Stomach smooth muscle (tissue), 2 donors: Measurements from ENCODE around the gene INTS2.
"Not testable (repeated sequence)": the region's sequence is repeated elsewhere in the genome, so short reads cannot be mapped to it uniquely, and the experiment has no call there.

ENCODE experiments used
- H3K27ac ChIP-seq: one replicate; pipeline ENCODE4 v1.7.0; 2013; ENCODE audit warnings: mild to moderate bottlenecking, low read length, inconsistent platforms
- H3K27me3 ChIP-seq, 2 donors: one replicate each; pipeline ENCODE4 v1.7.0; 2013; ENCODE audit warnings: low read length in 2 of 2; ENCODE audit not compliant: insufficient read depth in 2 of 2, control insufficient read depth in 1 of 2
- H3K36me3 ChIP-seq, 2 donors: one replicate each; pipeline ENCODE4 v1.7.0; 2013; ENCODE audit warnings: low read length in 2 of 2; ENCODE audit not compliant: control insufficient read depth in 2 of 2, insufficient read depth in 2 of 2
- H3K4me1 ChIP-seq: one replicate; pipeline ENCODE4 v1.7.0; 2013; ENCODE audit warnings: low read length; ENCODE audit not compliant: control insufficient read depth, insufficient read depth
- H3K4me3 ChIP-seq, 2 donors: one replicate each; pipeline ENCODE4 v1.7.0; 2013; ENCODE audit warnings: low read length in 2 of 2
- H3K9ac ChIP-seq, 2 donors: one replicate each; pipeline ENCODE4 v1.7.0; 2013; ENCODE audit warnings: low read length in 2 of 2, mild to moderate bottlenecking in 1 of 2
- H3K9me3 ChIP-seq, 2 donors: one replicate each; pipeline ENCODE4 v1.7.0; 2013; ENCODE audit warnings: low read length in 2 of 2; ENCODE audit not compliant: control insufficient read depth in 2 of 2
- donor health status: healthy.
- donor health status: Pancreatic carcinoma.

INTS2 gene

GRCh38 chr17:61943117-61943516 lies 15.3 kb upstream of the INTS2 start:
- Histone ChIP-seq H3K27ac (no peak overlapping the region), H3K9ac (no peak overlapping the region), H3K4me3 (no peak overlapping the region), H3K4me1 (no peaks in the 10 kb centered on the region), H3K27me3 (no peaks in the 10 kb centered on the region), H3K36me3 (peaks cover 4 to 28% of the 10 kb centered on the region in 2 donors), H3K9me3 (no peaks in the 10 kb centered on the region)

GRCh38 chr17:61942085-61942484 lies 14.3 kb upstream of the INTS2 start:
- H3K4me3 ChIP-seq = no peak overlapping the region
- no peaks in the 10 kb centered on the region for H3K27me3 ChIP-seq
- no peak overlapping the region for H3K27ac ChIP-seq
- no peaks in the 10 kb centered on the region for H3K4me1 ChIP-seq
- no peak overlapping the region for H3K9ac ChIP-seq
- H3K36me3 ChIP-seq = peaks cover 4 to 19% of the 10 kb centered on the region in 2 donors
- H3K9me3 ChIP-seq = no peaks in the 10 kb centered on the region

GRCh38 chr17:61928101-61928436 lies 287 bp upstream of the INTS2 start:
- Histone ChIP-seq H3K4me3 (peak overlapping the region; percentile 96 to 98), H3K9ac (peak overlapping the region; percentile 76 to 96)

DNA sequence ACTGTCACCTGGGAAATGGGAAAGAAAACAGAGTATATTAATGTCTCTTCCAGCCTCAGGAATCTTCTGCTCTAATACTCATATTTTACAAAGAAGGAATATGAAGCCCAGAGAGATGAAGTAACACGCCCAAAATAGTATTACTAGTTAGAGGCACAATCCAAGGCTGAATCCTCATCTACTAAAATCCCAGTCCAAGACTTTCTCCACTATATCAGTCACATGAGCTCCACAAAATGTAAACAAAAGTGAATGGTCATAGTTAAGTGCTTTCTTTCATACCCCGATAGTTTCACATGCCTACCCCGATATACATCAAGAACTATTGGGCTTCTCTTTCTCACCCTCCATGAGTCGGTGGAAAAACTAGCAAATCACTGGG lies 965 bp downstream of the INTS2 start:
- Histone ChIP-seq H3K9me3 (no peaks in the 10 kb centered on the region), H3K27ac (peak overlapping the region; percentile 90), H3K9ac (peak overlapping the region; percentile 95 to 96), H3K4me3 (peak overlapping the region; percentile 96 to 98), H3K4me1 (peaks cover 18% of the 10 kb centered on the region), H3K36me3 (peaks cover 2 to 5% of the 10 kb centered on the region in 2 donors), H3K27me3 (no peaks in the 10 kb centered on the region)

More at GRCh38 chr17:61928101-61928436, 287 bp upstream of the INTS2 start:
- Histone ChIP-seq H3K4me1 (peaks cover 18% of the 10 kb centered on the region), H3K9me3 (no peaks in the 10 kb centered on the region), H3K27ac (peak overlapping the region; percentile 90), H3K27me3 (no peaks in the 10 kb centered on the region), H3K36me3 (peaks cover 0 to 5% of the 10 kb centered on the region in 2 donors)

DNA sequence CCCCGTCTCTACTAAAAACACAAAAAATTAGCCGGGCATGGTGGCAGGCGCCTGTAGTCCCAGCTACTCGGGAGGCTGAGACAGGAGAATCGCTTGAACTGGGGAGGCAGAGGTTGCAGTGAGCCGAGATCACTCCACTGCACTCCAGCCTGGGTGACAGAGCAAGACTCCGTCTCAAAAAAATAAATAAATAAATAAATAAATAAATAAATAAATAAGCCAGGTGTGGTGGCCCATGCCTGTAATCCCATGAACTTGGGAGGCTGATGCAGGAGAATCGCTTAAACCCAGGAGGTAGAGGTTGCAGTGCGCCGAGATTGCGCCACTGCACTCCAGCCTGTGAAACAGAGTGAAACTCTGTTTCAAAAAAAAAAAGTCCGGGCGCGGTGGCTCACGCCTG lies 12.6 kb downstream of the INTS2 start:
- not testable (repeated sequence) for H3K4me1 ChIP-seq, H3K27ac ChIP-seq, H3K4me3 ChIP-seq, H3K27me3 ChIP-seq, H3K9ac ChIP-seq, H3K9me3 ChIP-seq, H3K36me3 ChIP-seq

- Histone ChIP-seq H3K27ac (no peak overlapping the region), H3K27me3 (no peaks in the 10 kb centered on the region), H3K9ac (no peak overlapping the region), H3K9me3 (no peaks in the 10 kb centered on the region), H3K36me3 (peaks cover 19 to 36% of the 10 kb centered on the region in 2 donors), H3K4me1 (no peaks in the 10 kb centered on the region), H3K4me3 (no peak overlapping the region)
These were observed 19.3 kb downstream of the INTS2 start for GRCh38 chr17:61908292-61909037.

GRCh38 chr17:61907361-61907760 lies 20.4 kb downstream of the INTS2 start:
- no peak overlapping the region for H3K4me3 ChIP-seq
- H3K36me3 ChIP-seq = peaks cover 22 to 36% of the 10 kb centered on the region in 2 donors
- no peaks in the 10 kb centered on the region for H3K9me3 ChIP-seq
- no peak overlapping the region for H3K9ac ChIP-seq
- H3K4me1 ChIP-seq = no peaks in the 10 kb centered on the region
- no peak overlapping the region for H3K27ac ChIP-seq
- no peaks in the 10 kb centered on the region for H3K27me3 ChIP-seq

DNA sequence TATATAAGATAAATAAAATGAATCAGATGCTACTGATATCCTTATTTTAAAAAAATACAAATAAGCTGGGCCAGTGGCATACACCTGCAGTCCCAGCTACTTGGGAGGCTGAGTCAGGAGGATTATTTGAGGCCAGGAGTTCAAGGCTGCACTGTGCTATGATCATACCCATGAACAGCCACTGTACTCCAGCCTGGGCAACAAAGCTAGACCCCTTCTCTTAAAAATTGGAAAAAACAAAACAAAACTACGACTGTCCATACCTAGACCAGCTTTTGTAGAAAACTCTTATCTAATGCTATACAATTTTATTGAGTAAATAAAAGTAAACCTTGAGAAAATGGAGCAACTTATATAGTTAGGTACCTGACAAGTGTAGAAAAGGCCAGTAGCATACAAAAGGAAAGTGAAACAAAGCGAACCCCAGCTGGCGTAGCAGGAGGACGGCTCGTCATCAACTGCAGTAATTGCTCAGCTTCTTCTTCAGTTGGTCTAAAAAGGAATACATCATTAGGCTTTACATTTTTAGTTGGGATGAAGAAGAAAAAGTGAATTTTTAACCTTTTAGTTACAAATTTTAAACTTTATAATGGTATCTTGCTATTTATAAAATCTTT lies 23.6 kb downstream of the INTS2 start:
- Histone ChIP-seq H3K36me3 (peaks cover 15 to 24% of the 10 kb centered on the region in 2 donors), H3K9ac (no peak overlapping the region), H3K9me3 (no peaks in the 10 kb centered on the region), H3K4me3 (no peak overlapping the region), H3K4me1 (no peaks in the 10 kb centered on the region), H3K27ac (no peak overlapping the region), H3K27me3 (no peaks in the 10 kb centered on the region)

GRCh38 chr17:61903251-61903650 lies 24.5 kb downstream of the INTS2 start:
- H3K36me3 ChIP-seq = peaks cover 16 to 19% of the 10 kb centered on the region in 2 donors

DNA sequence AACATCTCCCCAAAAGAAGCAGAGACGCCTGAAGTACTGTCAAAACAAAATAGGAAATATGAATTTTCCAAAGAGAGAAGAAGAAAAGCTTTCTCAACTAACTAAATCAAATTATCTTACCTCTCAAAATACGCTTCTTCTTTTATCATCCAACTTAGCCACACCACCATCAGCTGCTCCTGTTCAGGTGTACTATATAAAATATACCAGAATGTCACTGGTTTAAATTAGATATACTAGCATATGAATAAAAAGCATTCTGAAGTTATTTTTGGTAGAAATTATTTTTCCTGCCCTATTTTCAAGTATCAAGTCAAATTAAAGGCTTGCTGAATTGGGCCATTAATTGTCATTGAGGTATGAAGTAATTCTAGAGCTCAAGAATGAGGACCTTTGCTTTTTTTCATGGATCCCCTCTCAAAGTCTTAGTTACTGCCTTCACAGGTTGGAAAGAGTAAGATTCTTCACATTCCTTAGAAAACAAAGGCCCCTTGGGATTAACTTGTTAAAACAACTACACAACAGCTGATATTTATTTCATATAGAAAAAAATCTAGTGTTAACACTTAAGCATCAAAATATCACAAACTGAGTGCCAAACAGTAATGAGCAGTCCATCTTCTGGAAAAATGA lies 30.1 kb downstream of the INTS2 start:
- Histone ChIP-seq H3K9ac (no peak overlapping the region), H3K4me1 (no peaks in the 10 kb centered on the region), H3K9me3 (no peaks in the 10 kb centered on the region), H3K4me3 (no peak overlapping the region), H3K27me3 (no peaks in the 10 kb centered on the region), H3K36me3 (peaks cover 5 to 16% of the 10 kb centered on the region in 2 donors), H3K27ac (no peak overlapping the region)

More at GRCh38 chr17:61903251-61903650, 24.5 kb downstream of the INTS2 start:
- Histone ChIP-seq H3K27me3 (no peaks in the 10 kb centered on the region), H3K4me3 (no peak overlapping the region), H3K27ac (no peak overlapping the region), H3K9me3 (no peaks in the 10 kb centered on the region), H3K4me1 (no peaks in the 10 kb centered on the region), H3K9ac (no peak overlapping the region)

GRCh38 chr17:61895391-61895790 lies 32.4 kb downstream of the INTS2 start:
- H3K4me1 ChIP-seq = no peaks in the 10 kb centered on the region
- no peaks in the 10 kb centered on the region for H3K9me3 ChIP-seq
- H3K36me3 ChIP-seq = peaks cover 3 to 12% of the 10 kb centered on the region in 2 donors
- H3K27me3 ChIP-seq = no peaks in the 10 kb centered on the region
- no peak overlapping the region for H3K4me3 ChIP-seq
- H3K27ac ChIP-seq = no peak overlapping the region
- H3K9ac ChIP-seq = no peak overlapping the region
